HCT116 (cell line): ENCODE measurements around the gene UNC5C.

Experiments
- CEBPB ChIP-seq: IDR thresholded peaks from 2 replicates; pipeline ENCODE4 v1.6.1; 2012; ENCODE audit warnings: low read depth
- EGR1 ChIP-seq: IDR thresholded peaks from 2 replicates; pipeline ENCODE4 v1.6.1; 2012; ENCODE audit warnings: low read depth
- EZH2 ChIP-seq: fragments of 200-600 bp; sonication (generic); IDR thresholded peaks from 2 replicates; pipeline ENCODE4 v1.6.1; 2017; ENCODE audit warnings: antibody characterized with exemption, mixed run types
- POLR2A ChIP-seq: IDR thresholded peaks from 2 replicates; pipeline ENCODE4 v1.7.0; 2011; ENCODE audit warnings: borderline replicate concordance; ENCODE audit not compliant: insufficient read depth, insufficient read length; ENCODE audit errors: extremely low read depth
- POLR2AphosphoS5 ChIP-seq: IDR thresholded peaks from 2 replicates; pipeline ENCODE4 v1.6.1; 2011; ENCODE audit warnings: mild to moderate bottlenecking, low read depth, low read length, moderate library complexity
- SRF ChIP-seq: IDR thresholded peaks from 2 replicates; pipeline ENCODE4 v1.6.1; 2012; ENCODE audit warnings: low read depth
- YY1 ChIP-seq: IDR thresholded peaks from 2 replicates; pipeline ENCODE4 v1.6.1; 2011; ENCODE audit warnings: low read length, low read depth, moderate library complexity, mild to moderate bottlenecking; ENCODE audit not compliant: insufficient replicate concordance; ENCODE audit errors: extremely low read depth
- TF ChIP-seq, protein P1 (sequence below), 3 experiments: fragments of 200-600 bp in 1 of 3; sonication (generic) in 1 of 3; IDR thresholded peaks in 2 of 3; conservative IDR thresholded peaks in 1 of 3; 2 replicates each; pipeline ENCODE4 v1.5.1; 2012 to 2017; ENCODE audit warnings: low read depth in 2 of 3, low read length in 2 of 3, antibody characterized with exemption in 1 of 3, borderline replicate concordance in 1 of 3, control low read depth in 1 of 3, mild to moderate bottlenecking in 1 of 3, mixed read lengths in 1 of 3, mixed run types in 1 of 3, moderate library complexity in 1 of 3; ENCODE audit not compliant: insufficient read depth in 1 of 3
- TF ChIP-seq, protein P2 (sequence below): IDR thresholded peaks from 2 replicates; pipeline ENCODE4 v1.6.1; 2012; ENCODE audit warnings: low read depth
- TF ChIP-seq, protein P3 (sequence below): IDR thresholded peaks from 2 replicates; pipeline ENCODE4 v1.6.1; 2012

DNA sequence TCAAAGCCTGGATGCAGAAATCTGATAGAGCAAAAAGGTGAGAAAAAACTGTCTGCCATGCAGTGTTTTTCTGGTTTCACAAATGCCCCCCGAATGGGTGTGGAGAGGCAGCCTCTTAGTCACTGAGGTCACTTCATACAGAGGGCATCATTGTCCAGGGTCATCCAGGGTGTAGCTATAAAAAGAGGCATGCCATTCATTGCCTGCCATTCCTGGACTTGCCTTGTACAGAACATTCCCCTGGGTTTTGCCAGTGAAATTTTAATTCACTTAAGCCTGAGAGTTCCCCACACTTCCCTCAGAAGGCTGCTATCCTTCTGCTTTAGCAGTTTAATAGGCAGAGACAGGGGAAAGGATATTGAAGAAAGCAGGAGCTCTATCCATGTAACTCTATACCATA is 230.3 kb downstream of the UNC5C start:
- TF ChIP-seq, protein P1, sequence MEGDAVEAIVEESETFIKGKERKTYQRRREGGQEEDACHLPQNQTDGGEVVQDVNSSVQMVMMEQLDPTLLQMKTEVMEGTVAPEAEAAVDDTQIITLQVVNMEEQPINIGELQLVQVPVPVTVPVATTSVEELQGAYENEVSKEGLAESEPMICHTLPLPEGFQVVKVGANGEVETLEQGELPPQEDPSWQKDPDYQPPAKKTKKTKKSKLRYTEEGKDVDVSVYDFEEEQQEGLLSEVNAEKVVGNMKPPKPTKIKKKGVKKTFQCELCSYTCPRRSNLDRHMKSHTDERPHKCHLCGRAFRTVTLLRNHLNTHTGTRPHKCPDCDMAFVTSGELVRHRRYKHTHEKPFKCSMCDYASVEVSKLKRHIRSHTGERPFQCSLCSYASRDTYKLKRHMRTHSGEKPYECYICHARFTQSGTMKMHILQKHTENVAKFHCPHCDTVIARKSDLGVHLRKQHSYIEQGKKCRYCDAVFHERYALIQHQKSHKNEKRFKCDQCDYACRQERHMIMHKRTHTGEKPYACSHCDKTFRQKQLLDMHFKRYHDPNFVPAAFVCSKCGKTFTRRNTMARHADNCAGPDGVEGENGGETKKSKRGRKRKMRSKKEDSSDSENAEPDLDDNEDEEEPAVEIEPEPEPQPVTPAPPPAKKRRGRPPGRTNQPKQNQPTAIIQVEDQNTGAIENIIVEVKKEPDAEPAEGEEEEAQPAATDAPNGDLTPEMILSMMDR (IDR thresholded peaks at IDR 0.05 in 2 of 3, conservative IDR thresholded peaks at IDR 0.05 in 1 of 3; ENCODE audit: borderline replicate concordance in 1 of 3, insufficient read depth in 1 of 3, low read depth in 2 of 3, low read length in 2 of 3) = no peak
- TF ChIP-seq POLR2A (no peak), SRF (no peak), EZH2 (no peak), POLR2AphosphoS5 (no peak), YY1 (no peak), EGR1 (no peak), CEBPB (no peak)
- TF ChIP-seq, protein P2, sequence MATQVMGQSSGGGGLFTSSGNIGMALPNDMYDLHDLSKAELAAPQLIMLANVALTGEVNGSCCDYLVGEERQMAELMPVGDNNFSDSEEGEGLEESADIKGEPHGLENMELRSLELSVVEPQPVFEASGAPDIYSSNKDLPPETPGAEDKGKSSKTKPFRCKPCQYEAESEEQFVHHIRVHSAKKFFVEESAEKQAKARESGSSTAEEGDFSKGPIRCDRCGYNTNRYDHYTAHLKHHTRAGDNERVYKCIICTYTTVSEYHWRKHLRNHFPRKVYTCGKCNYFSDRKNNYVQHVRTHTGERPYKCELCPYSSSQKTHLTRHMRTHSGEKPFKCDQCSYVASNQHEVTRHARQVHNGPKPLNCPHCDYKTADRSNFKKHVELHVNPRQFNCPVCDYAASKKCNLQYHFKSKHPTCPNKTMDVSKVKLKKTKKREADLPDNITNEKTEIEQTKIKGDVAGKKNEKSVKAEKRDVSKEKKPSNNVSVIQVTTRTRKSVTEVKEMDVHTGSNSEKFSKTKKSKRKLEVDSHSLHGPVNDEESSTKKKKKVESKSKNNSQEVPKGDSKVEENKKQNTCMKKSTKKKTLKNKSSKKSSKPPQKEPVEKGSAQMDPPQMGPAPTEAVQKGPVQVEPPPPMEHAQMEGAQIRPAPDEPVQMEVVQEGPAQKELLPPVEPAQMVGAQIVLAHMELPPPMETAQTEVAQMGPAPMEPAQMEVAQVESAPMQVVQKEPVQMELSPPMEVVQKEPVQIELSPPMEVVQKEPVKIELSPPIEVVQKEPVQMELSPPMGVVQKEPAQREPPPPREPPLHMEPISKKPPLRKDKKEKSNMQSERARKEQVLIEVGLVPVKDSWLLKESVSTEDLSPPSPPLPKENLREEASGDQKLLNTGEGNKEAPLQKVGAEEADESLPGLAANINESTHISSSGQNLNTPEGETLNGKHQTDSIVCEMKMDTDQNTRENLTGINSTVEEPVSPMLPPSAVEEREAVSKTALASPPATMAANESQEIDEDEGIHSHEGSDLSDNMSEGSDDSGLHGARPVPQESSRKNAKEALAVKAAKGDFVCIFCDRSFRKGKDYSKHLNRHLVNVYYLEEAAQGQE = no peak
- TF ChIP-seq, protein P3, sequence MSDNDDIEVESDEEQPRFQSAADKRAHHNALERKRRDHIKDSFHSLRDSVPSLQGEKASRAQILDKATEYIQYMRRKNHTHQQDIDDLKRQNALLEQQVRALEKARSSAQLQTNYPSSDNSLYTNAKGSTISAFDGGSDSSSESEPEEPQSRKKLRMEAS = no peak
